Fibroblast of skin of back (primary cell): Measurements from ENCODE around the gene SGIP1.
"Not testable (repeated sequence)": the region's sequence is repeated elsewhere in the genome, so short reads cannot be mapped to it uniquely, and the experiment has no call there.

ENCODE experiments used
- DNase-seq: peaks from one replicate; pipeline ENCODE4 v3.0.0-alpha.2; 2013

The SGIP1 gene

GRCh38 chr1:66731170-66731865 lies 197.4 kb downstream of the SGIP1 start:
- no peak for DNase-seq

- DNase-seq: peak; percentile 39
Measured at GRCh38 chr1:66732407-66733166, 198.6 kb downstream of the SGIP1 start.

- peak; percentile 44 for DNase-seq
Measured at GRCh38 chr1:66733348-66734017, 199.5 kb downstream of the SGIP1 start.

- not testable (repeated sequence) for DNase-seq
Measured at GRCh38 chr1:66734531-66734930, 200.6 kb downstream of the SGIP1 start.

GRCh38 chr1:66737836-66738235 lies 203.9 kb downstream of the SGIP1 start:
- DNase-seq: no peak

GRCh38 chr1:66739401-66740157 lies 205.6 kb downstream of the SGIP1 start:
- no peak for DNase-seq

GRCh38 chr1:66745451-66745850 lies 211.5 kb downstream of the SGIP1 start:
- no peak for DNase-seq

GRCh38 chr1:66747501-66747900 lies 213.5 kb downstream of the SGIP1 start:
- DNase-seq: peak; percentile 70

GRCh38 chr1:66750577-66750976 lies 216.6 kb downstream of the SGIP1 start:
- no peak for DNase-seq

- no peak for DNase-seq
Measured at GRCh38 chr1:66751160-66751559, 217.2 kb downstream of the SGIP1 start.

- DNase-seq: peak; percentile 33
Measured at GRCh38 chr1:66752000-66752592, 218.1 kb downstream of the SGIP1 start, which contains the start of gene DYNLT5. TSS of gene DYNLT5 (plus strand) at chr1:66752459. CDS start at chr1:66754659, 2,200 bp downstream.

GRCh38 chr1:66752671-66753371 lies 218.9 kb downstream of the SGIP1 start:
- DNase-seq: no peak

- DNase-seq: no peak
Measured at GRCh38 chr1:66757722-66758240, 223.8 kb downstream of the SGIP1 start.

GRCh38 chr1:66758241-66758755 lies 224.3 kb downstream of the SGIP1 start:
- DNase-seq: no peak

- no peak for DNase-seq
Measured at GRCh38 chr1:66760506-66760905, 226.6 kb downstream of the SGIP1 start.

GRCh38 chr1:66761221-66761620 lies 227.3 kb downstream of the SGIP1 start:
- DNase-seq: no peak

- peak; percentile 46 for DNase-seq
Measured at GRCh38 chr1:66764994-66765578, 231.1 kb downstream of the SGIP1 start.

GRCh38 chr1:66767626-66768025 lies 233.7 kb downstream of the SGIP1 start:
- no peak for DNase-seq

- no peak for DNase-seq
Measured at GRCh38 chr1:66768965-66769364, 235.0 kb downstream of the SGIP1 start.

GRCh38 chr1:66769512-66770229 lies 235.7 kb downstream of the SGIP1 start:
- DNase-seq: no peak
